Body of pancreas (tissue), 4 donors: ENCODE results near the gene DDX3X. TPM values are rescaled to one million over a fixed set of nuclear protein-coding genes. Genes with fewer than 3 reads are reported as not detected.
A peak's percentile ranks its signal among the peaks of the same experiment; 100 is the strongest.
"Not testable (repeated sequence)": the region's sequence is repeated elsewhere in the genome, so short reads cannot be mapped to it uniquely, and the experiment has no call there.

ENCODE experiments used
- ATAC-seq: fragments of 150-250 bp; one replicate; pipeline ENCODE4 v1.9.1; 2016
- DNase-seq, 4 donors: peaks; one replicate each; pipeline ENCODE4 v3.0.0-alpha.2; 2019
- H3K27ac ChIP-seq, 4 donors: fragments of 200-600 bp; sonication (generic); 1 replicate in 3 of 4; 2 replicates in 1 of 4; pipeline versions ENCODE4 v1.5.1 to v1.6.1; 2016 to 2019; ENCODE audit warnings: mild to moderate bottlenecking in 1 of 4, mixed read lengths in 1 of 4, moderate library complexity in 1 of 4
- H3K27me3 ChIP-seq, 2 donors: fragments of 200-600 bp; sonication (generic); one replicate each; pipeline ENCODE4 v1.6.0; 2016; ENCODE audit warnings: mild to moderate bottlenecking in 1 of 2
- H3K36me3 ChIP-seq, 2 donors: fragments of 200-600 bp; sonication (generic); replicated peaks in 1 of 2; 2 replicates each; pipeline ENCODE4 v1.5.1; 2016; ENCODE audit warnings: low read depth in 2 of 2; ENCODE audit not compliant: insufficient read depth in 1 of 2
- H3K4me1 ChIP-seq: fragments of 200-600 bp; sonication (generic); one replicate; pipeline ENCODE4 v1.6.0; 2016
- H3K4me3 ChIP-seq, 2 donors: fragments of 200-600 bp; sonication (generic); 1 replicate in 1 of 2; 2 replicates in 1 of 2; pipeline ENCODE4 v1.5.1; 2016 to 2019
- H3K9me3 ChIP-seq, 3 donors: fragments of 200-600 bp; sonication (generic); 1 replicate in 2 of 3; 2 replicates in 1 of 3; pipeline ENCODE4 v1.5.1; 2016
- POLR2A ChIP-seq, 3 donors: fragments of 450-650 bp; IDR thresholded peaks; one replicate each; pipeline ENCODE4 v1.6.1; 2016; ENCODE audit warnings: antibody characterized with exemption in 3 of 3, mild to moderate bottlenecking in 2 of 3
- WGBS, 2 donors: methylation state at CpG; one replicate each; pipeline ENCODE4 v1.1.5; 2017; 5-methylcytosine and 5-hydroxymethylcytosine counted together
- intact Hi-C: fragments of 100-400 bp; cut with DNase I; formaldehyde crosslinking; loops from one replicate; pipeline ENCODE4 v1.15.1; 2023
- total RNA-seq, 2 donors: library from RNA; depleted of rRNA; stranded (reverse); fragments of >200 nt; gene quantifications; one replicate each; pipeline ENCODE4 v1.1.0, GENCODE V29; 2016
- TF ChIP-seq, protein P1 (sequence below), 7 experiments: fragments of 450-650 bp in 4 of 7; fragments of 200-600 bp in 3 of 7; sonication (generic) in 3 of 7; IDR thresholded peaks; one replicate each; pipeline ENCODE4 v1.5.1; 2016 to 2019; ENCODE audit warnings: antibody characterized with exemption in 7 of 7

Gene DDX3X
- 100 to 1,000 TPM; 104 to 127 TPM for total RNA-seq

DNA sequence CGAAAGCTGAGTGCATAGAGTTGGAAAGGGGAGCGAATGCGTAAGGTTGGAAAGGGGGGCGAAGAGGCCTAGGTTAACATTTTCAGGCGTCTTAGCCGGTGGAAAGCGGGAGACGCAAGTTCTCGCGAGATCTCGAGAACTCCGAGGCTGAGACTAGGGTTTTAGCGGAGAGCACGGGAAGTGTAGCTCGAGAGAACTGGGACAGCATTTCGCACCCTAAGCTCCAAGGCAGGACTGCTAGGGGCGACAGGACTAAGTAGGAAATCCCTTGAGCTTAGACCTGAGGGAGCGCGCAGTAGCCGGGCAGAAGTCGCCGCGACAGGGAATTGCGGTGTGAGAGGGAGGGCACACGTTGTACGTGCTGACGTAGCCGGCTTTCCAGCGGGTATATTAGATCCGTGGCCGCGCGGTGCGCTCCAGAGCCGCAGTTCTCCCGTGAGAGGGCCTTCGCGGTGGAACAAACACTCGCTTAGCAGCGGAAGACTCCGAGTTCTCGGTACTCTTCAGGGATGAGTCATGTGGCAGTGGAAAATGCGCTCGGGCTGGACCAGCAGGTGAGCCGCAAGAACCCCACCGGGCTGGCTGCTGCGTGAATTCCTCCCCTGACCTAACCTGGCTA, at the start of gene DDX3X:
Gene DDX3X (plus strand): TSS at position 419 of the 619 bp plus-strand sequence. CDS start 91 bp downstream, at position 510.
- no peaks in the 10 kb centered on the region for H3K9me3 ChIP-seq
- no peaks in the 10 kb centered on the region for H3K27me3 ChIP-seq
- peak; percentile 99 to 100 (median 99) for TF ChIP-seq POLR2A (IDR thresholded peaks at IDR 0.05)
- TF ChIP-seq, protein P1, sequence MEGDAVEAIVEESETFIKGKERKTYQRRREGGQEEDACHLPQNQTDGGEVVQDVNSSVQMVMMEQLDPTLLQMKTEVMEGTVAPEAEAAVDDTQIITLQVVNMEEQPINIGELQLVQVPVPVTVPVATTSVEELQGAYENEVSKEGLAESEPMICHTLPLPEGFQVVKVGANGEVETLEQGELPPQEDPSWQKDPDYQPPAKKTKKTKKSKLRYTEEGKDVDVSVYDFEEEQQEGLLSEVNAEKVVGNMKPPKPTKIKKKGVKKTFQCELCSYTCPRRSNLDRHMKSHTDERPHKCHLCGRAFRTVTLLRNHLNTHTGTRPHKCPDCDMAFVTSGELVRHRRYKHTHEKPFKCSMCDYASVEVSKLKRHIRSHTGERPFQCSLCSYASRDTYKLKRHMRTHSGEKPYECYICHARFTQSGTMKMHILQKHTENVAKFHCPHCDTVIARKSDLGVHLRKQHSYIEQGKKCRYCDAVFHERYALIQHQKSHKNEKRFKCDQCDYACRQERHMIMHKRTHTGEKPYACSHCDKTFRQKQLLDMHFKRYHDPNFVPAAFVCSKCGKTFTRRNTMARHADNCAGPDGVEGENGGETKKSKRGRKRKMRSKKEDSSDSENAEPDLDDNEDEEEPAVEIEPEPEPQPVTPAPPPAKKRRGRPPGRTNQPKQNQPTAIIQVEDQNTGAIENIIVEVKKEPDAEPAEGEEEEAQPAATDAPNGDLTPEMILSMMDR (IDR thresholded peaks at IDR 0.05) = peak in 4 of 7 experiments; percentile 26 to 40 (median 35)
- peak within 1 kb of the TSS; percentile 34 to 89 for H3K4me3 ChIP-seq
- H3K4me1 ChIP-seq = peaks cover 13% of the 10 kb centered on the region
- intact Hi-C loops = no loop called here
- WGBS, 2 donors = 0 to 1% methylated on average over 13 to 41 of the region's 47 CpGs
- ATAC-seq = peak; percentile 79
- no peaks in the 10 kb centered on the region for H3K36me3 ChIP-seq
- peak; percentile 84 to 93 (median 88) for DNase-seq
- H3K27ac ChIP-seq = peak within 1 kb of the TSS; percentile 98 to 100 (median 99)

DNA sequence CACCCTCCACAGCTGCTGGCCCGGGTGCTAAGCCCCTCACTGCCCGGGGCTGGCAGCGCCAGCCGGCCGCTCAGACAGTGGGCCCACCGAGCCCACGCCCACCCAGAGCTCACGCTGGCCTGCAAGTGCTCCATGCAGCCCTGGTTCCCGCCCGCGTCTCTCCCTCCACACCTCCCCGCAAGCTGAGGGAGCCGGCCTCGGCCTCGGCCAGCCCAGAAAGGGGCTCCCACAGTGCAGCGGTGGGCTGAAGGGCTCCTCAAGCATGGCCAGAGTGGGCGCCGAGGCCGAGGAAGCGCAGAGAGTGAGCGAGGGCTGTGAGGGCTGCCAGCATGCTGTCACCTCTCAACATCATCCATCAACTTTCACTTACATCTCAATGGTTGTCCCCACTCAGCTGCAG, 48.0 kb upstream of the DDX3X start:
- H3K9me3 ChIP-seq, H3K4me1 ChIP-seq, H3K27ac ChIP-seq, DNase-seq, intact Hi-C loops, H3K4me3 ChIP-seq, H3K27me3 ChIP-seq, ATAC-seq, H3K36me3 ChIP-seq: not testable (repeated sequence)
- 89 to 100% methylated on average over 4 to 17 of the region's 21 CpGs for WGBS, 2 donors

DNA sequence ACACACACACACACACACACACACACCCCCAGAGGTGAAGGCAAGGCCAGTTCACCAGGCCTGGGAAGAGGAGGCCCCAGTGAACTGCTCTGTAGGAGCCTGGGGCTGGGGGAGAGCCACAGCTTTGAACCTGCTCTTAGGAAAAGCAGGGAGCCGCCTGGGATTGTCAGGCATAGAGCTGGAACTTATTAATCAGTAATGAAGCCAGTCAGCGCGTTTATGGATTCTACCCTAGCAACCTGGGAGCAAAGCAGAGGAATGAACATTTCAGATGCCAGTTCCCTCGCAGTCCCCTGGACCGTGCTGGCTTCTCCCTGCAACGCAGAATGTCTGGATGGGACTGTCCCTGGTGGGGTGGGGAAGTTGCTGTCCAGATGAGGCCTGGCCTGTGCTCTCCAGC, 45.3 kb upstream of the DDX3X start:
- H3K27me3 ChIP-seq = no peaks in the 10 kb centered on the region
- DNase-seq (no peak), ATAC-seq (peak; percentile 18)
- no peak overlapping the region for H3K27ac ChIP-seq
- intact Hi-C loops = no loop called here
- WGBS, 2 donors = 40% methylated on average over 1 of the region's 6 CpGs; no CpG with 5 or more reads in 1 of the 2 donors
- H3K36me3 ChIP-seq = no peaks in the 10 kb centered on the region
- no peak overlapping the region for H3K4me3 ChIP-seq
- TF ChIP-seq, protein P1 (IDR thresholded peaks at IDR 0.05) = no peak
- TF ChIP-seq POLR2A (IDR thresholded peaks at IDR 0.05) = no peak
- H3K9me3 ChIP-seq = no peaks in the 10 kb centered on the region
- no peaks in the 10 kb centered on the region for H3K4me1 ChIP-seq

DNA sequence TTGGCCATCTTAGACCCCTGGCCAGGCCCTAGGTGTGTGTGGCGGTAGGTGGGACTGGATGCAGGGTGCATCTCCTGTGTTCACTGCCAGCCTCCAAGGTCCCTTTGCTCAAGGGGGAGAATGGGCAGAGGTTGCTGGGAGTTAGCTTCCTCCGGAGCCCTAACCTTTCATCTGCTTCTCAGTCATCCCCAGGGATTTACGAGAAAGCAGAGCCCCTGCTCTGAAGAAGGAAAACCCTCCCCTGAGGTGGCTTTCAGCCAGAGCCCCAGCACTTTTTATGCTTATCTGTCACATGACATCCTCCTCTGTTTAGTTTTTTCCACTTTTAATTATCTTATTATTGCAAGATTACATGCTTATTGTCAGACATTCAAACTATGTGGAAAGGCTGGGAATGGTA, 44.9 kb upstream of the DDX3X start:
- no peak for DNase-seq
- no peak for ATAC-seq
- no peak overlapping the region for H3K27ac ChIP-seq
- intact Hi-C loops = no loop called here
- H3K4me1 ChIP-seq = no peaks in the 10 kb centered on the region
- no peaks in the 10 kb centered on the region for H3K36me3 ChIP-seq
- 79 to 86% methylated on average over 2 to 3 of the region's 3 CpGs for WGBS, 2 donors
- no peak overlapping the region for H3K4me3 ChIP-seq
- no peak for TF ChIP-seq POLR2A (IDR thresholded peaks at IDR 0.05)
- TF ChIP-seq, protein P1 (IDR thresholded peaks at IDR 0.05) = no peak
- H3K27me3 ChIP-seq = no peaks in the 10 kb centered on the region
- no peaks in the 10 kb centered on the region for H3K9me3 ChIP-seq

DNA sequence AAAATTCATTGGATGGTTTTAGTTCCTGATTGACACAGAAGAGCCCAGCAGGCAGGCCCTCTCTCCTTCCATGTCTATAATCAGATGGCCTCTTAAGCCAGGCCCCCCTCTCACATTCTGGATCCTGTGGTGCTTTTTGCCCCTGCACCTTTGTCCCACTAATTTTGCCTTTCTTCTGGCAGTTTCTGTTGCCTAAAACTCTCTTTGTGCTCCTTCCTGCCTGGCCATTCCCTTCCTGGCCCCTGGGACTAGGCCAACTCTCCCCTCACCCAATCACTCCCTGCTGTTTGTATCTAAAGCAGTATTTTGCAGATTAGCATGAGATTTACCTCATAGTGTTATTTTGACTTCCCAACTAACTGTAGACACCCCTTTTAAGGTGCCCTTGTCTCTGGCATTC, 42.7 kb upstream of the DDX3X start:
- intact Hi-C loops = no loop called here
- TF ChIP-seq, protein P1 (IDR thresholded peaks at IDR 0.05) = no peak
- no peak for TF ChIP-seq POLR2A (IDR thresholded peaks at IDR 0.05)
- Histone ChIP-seq H3K36me3 (no peaks in the 10 kb centered on the region), H3K27ac (no peak overlapping the region), H3K4me3 (no peak overlapping the region), H3K4me1 (no peaks in the 10 kb centered on the region), H3K27me3 (no peaks in the 10 kb centered on the region), H3K9me3 (no peaks in the 10 kb centered on the region)
- ATAC-seq = no peak
- no peak for DNase-seq
